ENCODE measurements around the gene TFF2. TPM values are rescaled to one million over a fixed set of nuclear protein-coding genes. Genes with fewer than 3 reads are reported as not detected.
A peak's percentile ranks its signal among the peaks of the same experiment; 100 is the strongest.

TFF2 gene
- total and polyA plus RNA-seq, 11 donors = not detected

GRCh38 chr21:42308914-42309752, 41.7 kb downstream of the TFF2 start:
- DNase-seq = no peak
- Histone ChIP-seq H3K4me3 (no peak overlapping the region), H3K27ac (no peak overlapping the region), H3K27me3 (peaks cover 0 to 30% (median 3%) of the 10 kb centered on the region in 9 donors), H3K36me3 (no peaks in the 10 kb centered on the region), H3K9me3 (no peaks in the 10 kb centered on the region), H3K4me1 (peaks cover 0 to 30% (median 15%) of the 10 kb centered on the region in 12 donors)
- intact Hi-C loops (cut with DNase I) = loop anchor here in 2 of 10 donors (10.0 kb wide), 2 partner anchors 74 to 144 kb away; no protein-coding TSS in a partner anchor
- WGBS, 4 donors = 57 to 64% (median 58%) methylated on average over 23 of the region's 23 CpGs
- peak in 1 of 4 donors; percentile 3 for ATAC-seq
- no peak for TF ChIP-seq CTCF (IDR thresholded peaks at IDR 0.05)
- no peak for TF ChIP-seq POLR2A (IDR thresholded peaks at IDR 0.05)

DNA sequence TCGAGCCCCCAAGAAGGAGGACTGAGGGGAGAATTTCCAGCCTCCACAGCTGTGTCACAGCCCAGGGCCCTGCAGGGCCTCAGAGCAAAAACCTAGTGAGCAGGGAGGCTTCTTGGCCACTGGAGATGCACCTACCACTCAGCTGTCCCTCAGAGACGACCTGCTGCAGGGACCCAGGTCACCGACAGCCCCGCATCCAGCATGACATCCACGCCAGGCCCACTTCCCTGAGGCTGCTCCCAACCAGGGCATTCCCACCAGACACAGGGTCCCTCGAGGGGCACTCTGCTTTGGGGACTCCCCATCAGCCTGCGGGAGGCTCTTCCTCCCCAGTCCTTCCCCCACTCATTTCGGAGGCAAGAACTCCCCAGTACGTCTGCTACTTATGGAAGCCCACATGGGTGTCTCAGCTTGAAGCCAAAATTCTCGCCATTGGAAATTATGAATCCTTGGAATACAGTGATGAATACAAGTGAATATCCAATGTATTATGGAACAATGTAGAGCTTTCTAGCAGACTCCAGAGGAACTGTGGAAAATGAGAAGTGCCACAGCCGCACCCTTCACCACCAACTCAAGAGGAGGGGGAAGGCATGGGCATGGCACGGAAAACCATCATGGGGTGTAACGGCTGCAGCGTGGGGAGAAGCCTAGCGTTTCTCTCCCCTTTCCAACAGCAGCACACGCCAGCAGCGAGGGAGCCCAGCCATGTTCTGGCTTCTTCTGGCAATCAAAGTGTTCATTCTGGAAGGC, 42.5 kb downstream of the TFF2 start:
- H3K4me3 ChIP-seq = no peak overlapping the region
- TF ChIP-seq CTCF (IDR thresholded peaks at IDR 0.05) (no peak), POLR2A (IDR thresholded peaks at IDR 0.05) (no peak)
- intact Hi-C loops (cut with DNase I) = loop anchor here in 2 of 10 donors (10.0 kb wide), 2 partner anchors 74 to 144 kb away; no protein-coding TSS in a partner anchor
- H3K27ac ChIP-seq = no peak overlapping the region
- H3K4me1 ChIP-seq = peaks cover 0 to 25% (median 11%) of the 10 kb centered on the region in 12 donors
- WGBS, 4 donors = 85 to 92% (median 87%) methylated on average over 11 to 17 of the region's 17 CpGs
- H3K27me3 ChIP-seq = peaks cover 0 to 30% (median 3%) of the 10 kb centered on the region in 9 donors
- no peaks in the 10 kb centered on the region for H3K9me3 ChIP-seq
- peak in 1 of 4 donors; percentile 24 for ATAC-seq
- DNase-seq = no peak
- H3K36me3 ChIP-seq = no peaks in the 10 kb centered on the region

DNA sequence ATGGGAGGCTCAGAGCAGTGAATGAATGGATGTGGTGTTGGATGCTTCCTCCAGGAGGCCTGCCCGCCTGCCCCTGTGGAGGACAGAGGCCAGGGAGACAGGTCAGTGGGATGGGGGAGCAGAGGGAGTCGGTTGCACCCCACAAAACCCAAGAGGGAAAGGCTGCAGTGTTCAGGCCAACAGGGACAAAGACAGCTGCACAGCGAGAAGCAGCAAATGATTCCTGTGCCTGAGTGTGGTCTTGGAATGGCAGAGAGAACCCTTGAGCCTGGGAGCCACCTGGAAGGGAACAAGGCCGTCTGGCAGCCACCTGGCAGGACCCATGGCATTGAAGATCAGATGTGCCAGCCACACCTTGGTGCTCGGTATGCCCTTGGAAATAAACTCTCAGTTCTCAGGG, 43.7 kb downstream of the TFF2 start:
- no peak for DNase-seq
- Histone ChIP-seq H3K9me3 (no peaks in the 10 kb centered on the region), H3K27me3 (peaks cover 0 to 30% (median 3%) of the 10 kb centered on the region in 9 donors), H3K36me3 (no peaks in the 10 kb centered on the region), H3K27ac (no peak overlapping the region), H3K4me1 (peaks cover 0 to 21% (median 11%) of the 10 kb centered on the region in 12 donors), H3K4me3 (no peak overlapping the region)
- intact Hi-C loops (cut with DNase I) = loop anchor here in 2 of 10 donors (10.0 kb wide), 2 partner anchors 72 to 142 kb away; no protein-coding TSS in a partner anchor
- WGBS, 4 donors = 76 to 91% (median 84%) methylated on average over 5 of the region's 5 CpGs
- no peak for TF ChIP-seq POLR2A (IDR thresholded peaks at IDR 0.05)
- TF ChIP-seq CTCF (IDR thresholded peaks at IDR 0.05) = no peak
- no peak for ATAC-seq
